ENCODE results near the gene ECHS1.

DNA sequence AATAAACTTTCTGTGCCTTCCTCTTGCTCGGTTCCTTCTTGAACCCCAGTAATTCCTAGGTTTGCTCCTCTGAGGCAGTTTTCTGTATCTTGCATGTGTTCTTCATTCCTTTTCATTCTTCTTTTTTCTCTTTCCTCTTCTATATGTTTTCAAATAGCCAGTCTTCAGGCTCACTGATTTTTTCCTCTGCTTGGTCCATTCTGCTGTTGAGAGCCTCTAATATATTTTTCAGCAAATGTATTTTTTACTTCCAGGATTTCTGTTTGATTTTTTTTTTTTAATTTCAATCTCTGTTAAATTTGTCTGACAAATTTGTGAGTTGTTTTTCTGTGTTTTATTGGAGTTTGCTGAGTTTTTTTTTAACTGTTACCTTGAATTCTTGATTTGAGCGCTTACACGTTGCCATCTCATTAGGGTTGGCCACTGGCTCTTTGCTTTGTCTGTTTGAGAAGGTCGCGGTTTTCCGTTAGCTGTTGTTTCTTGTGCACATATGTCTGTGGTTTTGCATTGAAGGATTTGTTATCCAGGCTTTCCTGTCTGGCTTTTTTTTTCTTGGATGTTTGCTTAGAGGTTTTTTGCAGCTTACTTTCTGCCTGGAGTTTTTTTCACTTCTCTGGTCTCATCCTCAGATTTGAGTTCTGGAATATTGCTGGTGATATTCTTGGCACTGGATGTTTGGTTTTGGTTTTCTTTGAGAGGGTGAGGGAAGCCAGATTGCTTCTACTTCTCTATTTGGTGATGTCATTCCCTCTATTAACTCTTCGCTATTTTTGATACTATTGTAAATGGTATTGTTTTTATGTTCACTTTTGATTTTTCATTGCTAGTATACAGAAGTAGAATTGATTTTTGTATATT lies 38.6 kb upstream of the ECHS1 start:
- TF ChIP-seq, protein P1, sequence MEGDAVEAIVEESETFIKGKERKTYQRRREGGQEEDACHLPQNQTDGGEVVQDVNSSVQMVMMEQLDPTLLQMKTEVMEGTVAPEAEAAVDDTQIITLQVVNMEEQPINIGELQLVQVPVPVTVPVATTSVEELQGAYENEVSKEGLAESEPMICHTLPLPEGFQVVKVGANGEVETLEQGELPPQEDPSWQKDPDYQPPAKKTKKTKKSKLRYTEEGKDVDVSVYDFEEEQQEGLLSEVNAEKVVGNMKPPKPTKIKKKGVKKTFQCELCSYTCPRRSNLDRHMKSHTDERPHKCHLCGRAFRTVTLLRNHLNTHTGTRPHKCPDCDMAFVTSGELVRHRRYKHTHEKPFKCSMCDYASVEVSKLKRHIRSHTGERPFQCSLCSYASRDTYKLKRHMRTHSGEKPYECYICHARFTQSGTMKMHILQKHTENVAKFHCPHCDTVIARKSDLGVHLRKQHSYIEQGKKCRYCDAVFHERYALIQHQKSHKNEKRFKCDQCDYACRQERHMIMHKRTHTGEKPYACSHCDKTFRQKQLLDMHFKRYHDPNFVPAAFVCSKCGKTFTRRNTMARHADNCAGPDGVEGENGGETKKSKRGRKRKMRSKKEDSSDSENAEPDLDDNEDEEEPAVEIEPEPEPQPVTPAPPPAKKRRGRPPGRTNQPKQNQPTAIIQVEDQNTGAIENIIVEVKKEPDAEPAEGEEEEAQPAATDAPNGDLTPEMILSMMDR (tag by site-specific recombination; IDR thresholded peaks at IDR 0.05): no peak
- no peak for TF ChIP-seq ZNF561 (tag by site-specific recombination; IDR thresholded peaks at IDR 0.05; ENCODE audit: borderline replicate concordance)
- TF ChIP-seq, protein P2, sequence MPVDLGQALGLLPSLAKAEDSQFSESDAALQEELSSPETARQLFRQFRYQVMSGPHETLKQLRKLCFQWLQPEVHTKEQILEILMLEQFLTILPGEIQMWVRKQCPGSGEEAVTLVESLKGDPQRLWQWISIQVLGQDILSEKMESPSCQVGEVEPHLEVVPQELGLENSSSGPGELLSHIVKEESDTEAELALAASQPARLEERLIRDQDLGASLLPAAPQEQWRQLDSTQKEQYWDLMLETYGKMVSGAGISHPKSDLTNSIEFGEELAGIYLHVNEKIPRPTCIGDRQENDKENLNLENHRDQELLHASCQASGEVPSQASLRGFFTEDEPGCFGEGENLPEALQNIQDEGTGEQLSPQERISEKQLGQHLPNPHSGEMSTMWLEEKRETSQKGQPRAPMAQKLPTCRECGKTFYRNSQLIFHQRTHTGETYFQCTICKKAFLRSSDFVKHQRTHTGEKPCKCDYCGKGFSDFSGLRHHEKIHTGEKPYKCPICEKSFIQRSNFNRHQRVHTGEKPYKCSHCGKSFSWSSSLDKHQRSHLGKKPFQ (tag by site-specific recombination; IDR thresholded peaks at IDR 0.05): no peak
- TF ChIP-seq SALL2 (tag by site-specific recombination; IDR thresholded peaks at IDR 0.05; ENCODE audit: borderline replicate concordance): no peak
